ENCODE data around the gene FOXE3.

DNA sequence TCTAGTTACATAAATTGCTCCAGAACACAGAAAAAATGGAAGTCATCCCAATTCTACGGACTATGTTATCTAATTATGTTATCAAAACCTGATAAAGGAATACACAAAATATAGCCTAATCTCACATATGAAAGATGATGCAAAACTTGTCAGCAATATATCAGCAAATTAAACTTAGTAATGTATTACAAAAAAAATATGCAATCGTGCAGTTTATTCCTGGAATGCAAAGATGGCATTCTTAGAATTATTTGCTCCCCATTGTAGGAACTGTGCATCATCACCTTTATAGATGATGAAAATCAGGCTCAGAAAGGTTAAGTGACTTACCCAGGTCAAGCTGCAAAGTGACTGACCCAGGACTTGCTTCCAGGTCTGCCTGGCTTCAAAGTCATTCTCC lies 7.8 kb downstream of the FOXE3 start:
- no peak for TF ChIP-seq CTCF (conservative IDR thresholded peaks at IDR 0.05; ENCODE audit: low read depth, low read length)
- no peak for TF ChIP-seq EZH2 (IDR thresholded peaks at IDR 0.05; ENCODE audit: low read length, unreplicated experiment)

Data from PC-3 (cell line).